GM21367 (cell line): ENCODE measurements around the gene FTHL17.

Experiments used
- ATAC-seq: cut with Tn5 transposase; IDR thresholded peaks from one replicate; pipeline ENCODE4 v1.9.1; 2021; ENCODE audit not compliant: unreplicated experiment

Gene FTHL17

DNA sequence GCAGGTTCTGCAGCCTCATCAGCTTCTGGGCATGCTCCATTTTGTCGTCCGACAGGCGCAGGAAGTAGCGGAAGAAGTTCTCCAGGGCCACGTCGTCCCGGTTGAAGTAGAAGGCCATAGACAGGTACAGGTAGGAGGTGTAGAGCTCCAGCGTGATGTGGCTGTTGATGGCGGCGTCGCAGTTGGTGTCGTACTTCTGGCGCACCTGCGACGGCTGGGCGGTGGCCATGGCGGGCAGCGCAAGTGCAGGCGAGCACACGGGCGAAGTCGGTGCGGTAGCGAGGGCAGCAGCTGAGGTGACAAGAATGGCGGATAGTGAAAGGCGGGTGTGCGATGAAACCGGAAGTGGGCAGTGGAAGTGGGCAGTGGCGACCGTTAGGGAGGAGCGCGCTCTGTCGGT, at the start of gene FTHL17:
TSS of gene FTHL17 (minus strand) at position 317 of the 400 bp plus-strand sequence. CDS start at position 229, 88 bp downstream.
- ATAC-seq, result no peak

DNA sequence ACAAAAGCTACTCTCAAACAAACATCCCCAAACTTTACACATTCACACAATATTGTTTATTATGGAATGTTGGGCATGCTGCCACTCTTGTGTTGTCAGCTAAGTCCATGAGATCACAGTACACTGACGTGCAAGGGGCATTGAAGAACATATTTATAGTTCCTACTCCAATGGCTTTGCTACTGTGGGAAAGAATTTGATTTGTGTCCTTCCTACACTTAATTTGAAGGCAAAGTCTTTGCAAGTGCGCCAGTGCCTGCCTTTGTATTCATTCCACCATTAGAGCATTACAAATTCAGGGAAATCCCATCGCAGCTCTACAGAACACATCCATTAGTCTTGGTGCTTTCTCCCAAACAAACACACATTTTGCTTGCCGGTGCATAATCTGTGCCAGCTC, 45.4 kb upstream of the FTHL17 start:
- no peak for ATAC-seq

- no peak for ATAC-seq
These were observed 43.6 kb upstream of the FTHL17 start for GRCh38 chrX:31115398-31115797.

DNA sequence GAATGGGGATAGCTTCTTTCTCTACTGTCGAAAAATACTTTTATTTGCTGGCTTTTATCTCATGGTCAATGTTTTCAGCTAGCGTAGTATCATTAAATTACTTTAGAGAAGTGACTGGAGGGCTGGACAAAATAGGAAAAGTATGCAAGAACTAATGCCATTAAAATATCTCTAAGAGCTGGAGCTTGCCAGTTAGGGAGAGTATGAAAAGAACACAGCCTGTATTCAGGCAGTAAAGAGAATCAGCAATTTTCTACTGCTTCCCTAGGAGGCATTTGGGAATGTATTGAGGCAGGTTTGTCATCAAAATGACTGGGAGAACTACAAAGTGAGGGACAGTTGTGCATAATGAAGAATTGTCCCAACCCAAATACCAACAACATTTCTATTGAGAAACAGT, 43.0 kb upstream of the FTHL17 start:
- ATAC-seq, result no peak

DNA sequence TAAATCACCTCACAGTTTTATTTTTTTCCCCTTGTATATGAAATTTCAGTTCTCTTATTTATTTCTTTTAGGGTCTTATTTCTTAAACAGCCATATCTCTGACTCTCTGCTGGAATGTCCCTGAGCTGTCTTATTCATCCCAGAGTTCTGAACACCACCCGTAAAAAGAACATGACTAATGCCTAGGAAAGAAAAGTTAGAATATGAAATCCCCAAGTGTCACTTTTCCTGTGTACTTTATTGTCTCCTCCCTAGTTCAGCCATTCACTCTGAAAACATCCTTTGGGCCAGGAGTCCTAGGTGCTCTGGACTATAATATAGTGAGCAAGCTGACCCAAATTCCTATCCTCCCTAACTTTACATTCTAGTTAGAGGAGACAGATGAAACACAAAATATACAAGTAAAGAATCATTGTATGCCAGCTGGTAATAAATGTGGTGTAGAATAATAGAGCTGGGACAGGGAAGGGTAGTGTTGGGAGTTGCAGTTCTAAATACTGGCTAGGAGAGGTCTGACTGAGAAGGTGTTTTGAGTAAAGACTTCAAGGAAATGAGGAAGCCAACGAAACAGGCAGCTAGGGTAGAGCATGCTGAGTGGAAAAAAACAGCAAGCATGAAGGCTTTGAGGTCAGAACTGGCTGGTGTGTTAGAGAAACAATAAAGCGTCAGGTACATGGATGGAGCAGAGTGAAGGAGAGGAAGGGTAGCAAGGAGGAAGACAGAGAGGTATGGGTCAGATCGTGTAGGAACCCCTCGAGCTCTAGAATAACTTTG, 40.6 kb upstream of the FTHL17 start:
- no peak for ATAC-seq

DNA sequence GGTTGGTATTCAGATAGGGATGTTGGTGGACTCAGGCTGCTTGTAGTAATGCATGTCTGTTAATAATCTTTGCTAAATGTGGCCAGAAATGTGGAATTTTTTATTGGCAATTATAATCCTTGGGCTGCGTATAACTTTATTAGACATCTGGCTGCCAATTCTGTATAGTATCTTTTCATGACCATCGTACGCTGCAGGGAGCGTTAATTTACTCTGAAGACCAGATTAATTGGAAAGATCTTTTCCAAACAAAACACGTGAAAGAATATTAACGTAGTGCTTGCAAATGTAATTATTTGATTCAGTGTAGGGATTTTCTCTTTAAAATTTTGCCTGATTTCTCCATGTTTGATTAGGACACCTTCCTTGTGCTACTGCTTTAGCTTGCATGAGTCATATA, 38.8 kb upstream of the FTHL17 start:
- no peak for ATAC-seq

GRCh38 chrX:31099536-31100090, 27.8 kb upstream of the FTHL17 start:
- ATAC-seq, result peak; percentile 77

- no peak for ATAC-seq
These were observed 26.2 kb upstream of the FTHL17 start for GRCh38 chrX:31098079-31098478.

DNA sequence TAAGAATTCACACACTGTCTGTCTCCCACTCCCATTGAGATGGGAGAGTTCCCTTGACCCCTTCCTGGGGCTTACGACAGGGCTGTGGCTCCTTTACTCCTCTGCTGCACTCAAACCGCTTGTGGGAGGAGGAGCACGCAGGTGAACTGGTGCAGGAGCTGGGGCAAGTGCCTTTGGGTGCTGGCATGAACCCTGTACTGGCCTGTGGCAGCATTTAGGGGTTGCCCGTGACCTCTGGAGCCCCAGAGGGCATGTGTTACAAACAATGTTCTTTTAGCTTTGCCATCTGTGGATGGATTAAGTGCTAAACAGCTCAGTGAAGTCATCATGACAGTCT, 21.8 kb upstream of the FTHL17 start:
- no peak for ATAC-seq

- ATAC-seq, result no peak
These were observed 21.3 kb upstream of the FTHL17 start for GRCh38 chrX:31092970-31093638.

DNA sequence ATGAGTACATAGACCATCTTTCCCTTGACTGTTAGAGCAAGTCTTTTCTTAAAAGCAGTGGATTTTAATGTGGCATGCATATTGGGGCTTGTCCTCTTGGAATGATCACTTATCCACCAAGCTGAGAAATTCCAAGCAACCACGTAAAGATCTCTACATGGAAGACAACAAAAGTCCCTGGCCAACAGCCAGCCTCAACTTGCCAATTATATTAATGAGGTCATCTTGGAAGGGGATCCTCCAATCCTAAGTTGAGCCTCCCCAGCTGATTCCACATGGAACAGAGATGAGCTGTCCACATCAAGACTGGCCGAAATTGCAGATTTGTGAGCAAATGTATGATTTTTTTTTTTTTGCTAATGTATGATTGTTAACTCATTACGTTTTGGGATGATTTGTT, 20.6 kb upstream of the FTHL17 start:
- ATAC-seq, result no peak

DNA sequence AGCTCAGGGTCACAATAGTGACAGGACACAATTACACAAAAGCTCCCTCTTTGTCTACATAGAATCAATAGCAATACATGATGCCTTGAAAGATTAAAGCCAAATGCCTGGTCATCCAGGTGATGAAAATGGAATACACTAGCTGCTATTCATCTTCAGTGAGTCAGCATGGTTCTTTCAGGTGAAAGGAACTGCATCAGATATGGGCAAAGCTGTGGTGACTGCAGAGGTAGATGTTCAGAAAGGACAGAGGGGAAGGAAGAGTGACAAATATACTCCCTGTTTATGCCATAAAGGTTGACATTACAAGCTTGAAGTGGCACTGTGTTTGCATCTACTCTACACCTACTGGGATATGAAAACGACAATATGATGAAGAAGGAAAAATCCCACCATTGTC, 20.0 kb upstream of the FTHL17 start:
- no peak for ATAC-seq

- no peak for ATAC-seq
These were observed 2.7 kb upstream of the FTHL17 start for GRCh38 chrX:31074522-31074921.

GRCh38 chrX:31071262-31071661, 579 bp downstream of the FTHL17 start:
- ATAC-seq, result no peak

DNA sequence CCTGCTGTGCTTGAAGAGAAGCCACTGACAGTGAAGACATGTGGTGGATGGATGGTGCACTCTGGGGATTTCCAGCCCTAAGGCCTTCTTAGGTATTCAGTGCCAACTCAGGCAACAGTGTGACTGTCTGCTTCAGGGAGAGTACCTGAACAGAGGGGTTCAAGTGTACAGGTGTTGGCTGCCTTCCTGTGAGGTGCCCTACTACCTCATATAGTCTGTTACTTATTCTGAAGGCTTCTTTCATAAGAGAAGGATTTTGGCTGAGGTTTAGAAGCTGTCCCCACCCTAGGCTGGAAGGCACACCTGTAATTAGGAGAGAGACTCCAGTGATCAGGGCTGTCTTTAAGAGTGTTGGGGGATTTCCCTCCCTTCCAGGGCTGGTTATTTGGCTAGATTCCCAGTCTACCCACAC, 1.8 kb downstream of the FTHL17 start:
- peak; percentile 69 for ATAC-seq

DNA sequence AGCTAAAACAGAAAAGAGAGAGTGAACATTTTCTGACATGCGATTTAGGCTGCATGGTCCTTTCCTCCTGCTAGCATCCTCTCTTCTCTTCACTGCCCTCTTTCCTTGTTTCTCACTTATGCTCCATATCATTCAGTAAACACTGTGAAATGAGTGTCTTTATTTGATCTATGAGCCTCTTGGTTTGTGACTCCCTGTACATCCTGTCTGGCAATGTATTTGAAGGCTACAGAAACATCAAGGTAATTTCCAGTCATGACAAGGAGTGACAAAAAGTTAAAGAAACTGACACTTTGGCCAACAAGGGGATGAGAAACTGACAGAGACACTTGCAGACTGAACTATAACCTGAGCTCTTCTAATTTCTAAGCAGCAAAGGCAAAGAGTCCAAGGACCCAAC, 8.7 kb downstream of the FTHL17 start:
- ATAC-seq, result no peak

DNA sequence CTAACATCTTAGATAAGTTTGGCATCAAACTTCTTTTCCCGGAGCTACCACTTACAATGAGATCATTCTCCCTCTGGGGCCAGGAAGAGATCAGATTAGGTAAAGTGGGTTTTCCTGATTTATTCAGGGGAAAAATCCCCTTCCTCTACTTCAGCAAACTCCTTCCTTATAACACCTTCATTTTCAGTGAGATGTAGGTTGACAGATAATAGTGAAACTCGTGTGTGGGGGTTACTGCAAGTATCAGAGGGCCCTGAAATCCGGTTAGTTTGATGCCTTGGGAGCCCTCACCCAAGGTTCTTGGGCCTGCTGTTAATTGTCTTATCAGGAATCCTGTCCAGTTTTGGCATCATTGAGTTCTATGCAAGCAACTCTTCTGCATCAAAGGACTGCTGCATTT, 10.8 kb downstream of the FTHL17 start:
- peak; percentile 84 for ATAC-seq

- ATAC-seq, result no peak
These were observed 11.8 kb downstream of the FTHL17 start for GRCh38 chrX:31060016-31060415.

DNA sequence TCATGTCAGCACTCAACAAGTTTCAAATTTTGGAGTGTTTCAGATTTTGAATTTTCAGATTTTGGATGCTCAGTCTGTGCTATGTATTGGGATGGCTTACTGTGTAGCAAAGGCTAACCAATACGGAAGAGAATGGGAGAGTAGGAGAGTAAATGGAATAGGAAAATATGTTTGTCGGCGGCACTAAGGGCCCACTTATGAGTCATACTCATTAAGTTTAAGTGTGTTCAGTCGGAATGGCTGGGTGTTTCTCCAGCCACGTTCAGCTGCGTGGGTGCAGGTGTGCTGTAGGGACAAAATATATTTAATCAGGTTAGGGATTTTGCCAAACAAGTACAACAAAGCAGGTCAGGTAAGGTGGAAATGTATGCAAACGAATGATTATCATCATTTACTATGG, 13.6 kb downstream of the FTHL17 start:
- ATAC-seq, result no peak

GRCh38 chrX:31057691-31058090, 14.2 kb downstream of the FTHL17 start:
- ATAC-seq, result no peak

- ATAC-seq, result no peak
These were observed 14.6 kb downstream of the FTHL17 start for GRCh38 chrX:31057291-31057690.

- ATAC-seq, result no peak
These were observed 18.2 kb downstream of the FTHL17 start for GRCh38 chrX:31053621-31054020.
